Measurements from ENCODE around the gene RERG. TPM values are rescaled to one million over a fixed set of nuclear protein-coding genes. Genes with fewer than 3 reads are reported as not detected.

The RERG gene
- total RNA-seq, 1 experiment from 2014 or later = not detected

DNA sequence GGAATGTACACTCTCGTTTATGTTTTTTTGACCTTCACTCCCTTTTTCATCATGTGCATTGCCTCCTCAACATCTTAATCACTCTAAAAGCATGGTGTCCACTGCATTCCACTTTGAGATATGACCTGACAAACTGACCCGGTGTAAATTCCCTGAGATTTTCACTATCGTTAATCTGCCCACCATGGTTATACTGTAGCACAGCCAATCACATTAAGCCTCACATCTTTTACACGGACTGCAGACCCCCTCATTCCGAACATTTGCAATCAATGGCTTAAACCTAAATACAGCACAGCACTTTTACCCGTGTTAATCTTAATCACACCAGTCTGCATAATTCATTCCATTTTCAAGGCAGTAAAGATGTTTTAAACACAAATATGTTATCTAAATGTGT, 2.4 kb downstream of the RERG start:
- ChIA-PET POLR2A (ENCODE audit: low non-redundant PET) (no interaction called here), CTCF (no interaction called here)
- Histone ChIP-seq H3K36me3 (ENCODE audit: insufficient read depth, low read length, poor library complexity, severe bottlenecking) (no peaks in the 10 kb centered on the region), H3K9me3 (ENCODE audit: low read depth, low read length, poor library complexity, severe bottlenecking) (no peaks in the 10 kb centered on the region), H3K27ac (ENCODE audit: low read depth, low read length, poor library complexity, severe bottlenecking) (no peak overlapping the region), H3K4me1 (ENCODE audit: insufficient read depth, low read length, poor library complexity, severe bottlenecking) (peaks cover 5% of the 10 kb centered on the region), H3K4me3 (ENCODE audit: low read depth, low read length, poor library complexity, severe bottlenecking) (no peak overlapping the region), H3K27me3 (replicated peaks; ENCODE audit: insufficient read depth, low read depth, low read length, poor library complexity) (no peaks in the 10 kb centered on the region)
- DNase-seq (ENCODE audit: low spot score) = no peak
- no TSS peak for BruUV-seq (replicated peaks)
- TF ChIP-seq CTCF (conservative IDR thresholded peaks at IDR 0.05; ENCODE audit: low read depth, low read length) (no peak), EZH2 (IDR thresholded peaks at IDR 0.05; ENCODE audit: borderline replicate concordance, low read depth, low read length, poor library complexity, severe bottlenecking) (no peak)
- intact Hi-C loops (cut with micrococcal nuclease; ENCODE audit: unreplicated experiment) = no loop called here

GRCh38 chr12:15216036-15216889, 5.0 kb downstream of the RERG start:
- intact Hi-C loops (cut with micrococcal nuclease; ENCODE audit: unreplicated experiment) = no loop called here
- BruUV-seq (replicated peaks) = no TSS peak
- DNase-seq (ENCODE audit: low spot score) = no peak
- Histone ChIP-seq H3K27ac (ENCODE audit: low read depth, low read length, poor library complexity, severe bottlenecking) (no peak overlapping the region), H3K4me1 (ENCODE audit: insufficient read depth, low read length, poor library complexity, severe bottlenecking) (peaks cover 5% of the 10 kb centered on the region), H3K27me3 (replicated peaks; ENCODE audit: insufficient read depth, low read depth, low read length, poor library complexity) (no peaks in the 10 kb centered on the region), H3K36me3 (ENCODE audit: insufficient read depth, low read length, poor library complexity, severe bottlenecking) (no peaks in the 10 kb centered on the region), H3K9me3 (ENCODE audit: low read depth, low read length, poor library complexity, severe bottlenecking) (no peaks in the 10 kb centered on the region), H3K4me3 (ENCODE audit: low read depth, low read length, poor library complexity, severe bottlenecking) (no peak overlapping the region)
- TF ChIP-seq EZH2 (IDR thresholded peaks at IDR 0.05; ENCODE audit: borderline replicate concordance, low read depth, low read length, poor library complexity, severe bottlenecking) = no peak
- POLR2A ChIA-PET (ENCODE audit: low non-redundant PET) = no interaction called here
- CTCF ChIA-PET = no interaction called here

DNA sequence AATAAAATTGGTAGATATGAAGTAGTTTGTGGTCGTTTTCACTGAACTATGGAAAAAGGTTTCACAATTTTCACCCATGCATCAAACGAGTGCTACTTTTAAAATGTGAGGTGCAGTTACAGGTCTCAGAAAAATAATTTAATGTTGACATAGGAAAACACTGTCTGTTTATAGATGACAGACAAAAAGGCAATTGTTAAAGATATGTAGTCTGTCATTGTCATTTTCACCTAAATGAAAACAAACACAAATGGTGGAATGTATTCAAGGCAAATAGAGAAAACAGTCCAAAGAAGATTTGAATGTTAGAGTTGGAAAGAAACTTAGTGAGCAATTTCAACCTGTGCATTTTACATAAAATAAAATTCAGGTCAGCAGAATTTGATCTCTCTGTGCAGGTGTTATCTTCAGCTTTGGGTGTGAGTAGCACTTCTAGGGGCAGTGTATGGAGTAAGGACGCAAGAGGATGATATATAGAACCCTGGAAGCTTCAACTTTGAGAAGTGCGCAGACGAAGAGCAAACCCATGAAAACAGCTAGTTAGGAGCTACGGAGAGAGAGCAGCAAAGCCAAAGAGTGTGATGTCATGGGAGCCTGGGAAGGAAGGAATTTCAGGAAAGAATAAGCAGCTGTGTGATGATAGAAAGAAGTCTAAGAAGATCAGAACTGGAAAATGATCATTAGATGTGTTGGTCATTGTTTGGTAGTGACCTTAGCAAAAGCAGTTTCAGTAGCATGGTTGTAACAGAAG, 6.2 kb downstream of the RERG start:
- intact Hi-C loops (cut with micrococcal nuclease; ENCODE audit: unreplicated experiment) = no loop called here
- DNase-seq (ENCODE audit: low spot score) = no peak
- Histone ChIP-seq H3K27me3 (replicated peaks; ENCODE audit: insufficient read depth, low read depth, low read length, poor library complexity) (no peaks in the 10 kb centered on the region), H3K36me3 (ENCODE audit: insufficient read depth, low read length, poor library complexity, severe bottlenecking) (no peaks in the 10 kb centered on the region), H3K4me1 (ENCODE audit: insufficient read depth, low read length, poor library complexity, severe bottlenecking) (peaks cover 5% of the 10 kb centered on the region), H3K4me3 (ENCODE audit: low read depth, low read length, poor library complexity, severe bottlenecking) (no peak overlapping the region), H3K9me3 (ENCODE audit: low read depth, low read length, poor library complexity, severe bottlenecking) (no peaks in the 10 kb centered on the region), H3K27ac (ENCODE audit: low read depth, low read length, poor library complexity, severe bottlenecking) (no peak overlapping the region)
- CTCF ChIA-PET = no interaction called here
- no peak for TF ChIP-seq CTCF (conservative IDR thresholded peaks at IDR 0.05; ENCODE audit: low read depth, low read length)
- no peak for TF ChIP-seq EZH2 (IDR thresholded peaks at IDR 0.05; ENCODE audit: borderline replicate concordance, low read depth, low read length, poor library complexity, severe bottlenecking)
- BruUV-seq (replicated peaks) = no TSS peak
- POLR2A ChIA-PET (ENCODE audit: low non-redundant PET) = no interaction called here

All from A673 (cell line).